ENCODE measurements around the gene ITPRIP.

The ITPRIP gene, protein sequence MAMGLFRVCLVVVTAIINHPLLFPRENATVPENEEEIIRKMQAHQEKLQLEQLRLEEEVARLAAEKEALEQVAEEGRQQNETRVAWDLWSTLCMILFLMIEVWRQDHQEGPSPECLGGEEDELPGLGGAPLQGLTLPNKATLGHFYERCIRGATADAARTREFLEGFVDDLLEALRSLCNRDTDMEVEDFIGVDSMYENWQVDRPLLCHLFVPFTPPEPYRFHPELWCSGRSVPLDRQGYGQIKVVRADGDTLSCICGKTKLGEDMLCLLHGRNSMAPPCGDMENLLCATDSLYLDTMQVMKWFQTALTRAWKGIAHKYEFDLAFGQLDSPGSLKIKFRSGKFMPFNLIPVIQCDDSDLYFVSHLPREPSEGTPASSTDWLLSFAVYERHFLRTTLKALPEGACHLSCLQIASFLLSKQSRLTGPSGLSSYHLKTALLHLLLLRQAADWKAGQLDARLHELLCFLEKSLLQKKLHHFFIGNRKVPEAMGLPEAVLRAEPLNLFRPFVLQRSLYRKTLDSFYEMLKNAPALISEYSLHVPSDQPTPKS

DNA sequence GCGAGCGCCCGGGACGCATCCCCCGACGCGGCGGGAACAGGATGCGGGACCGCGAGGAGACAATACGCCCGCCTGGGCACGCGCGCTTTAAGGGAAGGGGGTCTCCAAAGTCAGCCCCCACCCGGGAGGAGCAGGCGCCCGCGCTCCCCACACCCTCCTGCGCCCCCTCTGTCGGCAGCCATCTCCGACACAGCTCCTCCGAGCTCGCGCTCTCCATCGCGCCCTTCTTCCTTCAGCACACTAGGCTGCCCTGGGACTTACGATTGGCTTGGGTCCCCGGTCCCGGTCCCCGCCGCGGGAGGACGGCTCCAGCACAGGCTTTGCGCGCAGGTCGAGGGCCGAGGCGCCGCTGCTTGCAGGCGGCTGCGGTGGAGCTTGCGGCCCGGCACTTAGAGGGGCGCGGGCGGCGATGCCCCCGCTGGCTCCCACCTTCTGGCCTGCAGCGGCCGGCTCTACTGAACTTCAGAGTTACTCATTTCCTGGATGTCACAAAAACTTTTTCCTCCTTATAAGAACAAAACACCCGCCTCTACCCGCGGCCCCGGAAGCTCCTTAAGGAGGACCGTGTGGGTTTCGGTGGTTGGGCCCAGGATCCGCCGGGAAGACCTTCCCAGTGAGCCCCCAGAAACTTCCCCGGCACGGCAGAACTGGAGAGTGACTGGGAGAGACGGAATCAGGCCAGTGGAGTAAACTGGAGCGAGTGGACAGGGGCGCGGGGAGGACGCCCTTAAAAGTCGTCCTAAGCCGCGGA is at the start of gene ITPRIP:
ITPRIP (minus strand) TSS at position 481 of the 751 bp plus-strand sequence. CDS start 22,414 bp downstream, outside the sequence.
- no peak for DNase-seq

DNA sequence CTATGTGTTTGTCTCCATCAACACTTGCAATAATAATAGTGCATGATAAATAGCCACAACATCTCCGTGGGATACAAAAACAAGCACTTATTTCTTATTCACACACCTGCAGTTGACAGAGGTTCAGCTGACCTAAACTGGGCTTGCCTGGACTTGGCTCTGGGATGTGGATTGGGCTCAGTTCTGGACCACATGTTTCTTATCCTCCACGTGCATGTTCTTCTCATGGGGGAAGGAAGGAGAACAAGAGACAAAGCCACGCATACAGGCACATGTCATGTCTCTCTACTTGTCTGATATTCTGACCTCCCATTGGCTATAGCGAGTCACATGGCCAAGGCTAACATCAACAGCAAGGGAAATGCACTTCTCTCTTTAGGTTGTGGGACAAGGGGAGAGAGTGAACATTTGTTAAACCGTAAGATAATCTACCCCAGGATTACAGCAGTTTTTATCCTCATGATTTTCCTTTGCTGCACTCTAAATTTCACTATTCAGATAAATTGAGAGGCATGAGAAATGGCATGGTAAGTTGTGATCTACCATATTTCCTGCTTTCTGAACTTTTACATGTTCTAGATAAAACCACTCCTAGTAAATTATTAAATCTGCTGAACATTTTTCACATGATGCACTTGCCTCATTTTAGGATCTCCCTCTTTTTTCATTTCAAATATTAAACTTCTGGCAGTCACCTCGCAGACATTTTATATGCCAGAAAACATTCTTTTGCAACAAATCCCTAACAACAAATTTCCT is 49.0 kb upstream of the ITPRIP start:
- DNase-seq: no peak

DNA sequence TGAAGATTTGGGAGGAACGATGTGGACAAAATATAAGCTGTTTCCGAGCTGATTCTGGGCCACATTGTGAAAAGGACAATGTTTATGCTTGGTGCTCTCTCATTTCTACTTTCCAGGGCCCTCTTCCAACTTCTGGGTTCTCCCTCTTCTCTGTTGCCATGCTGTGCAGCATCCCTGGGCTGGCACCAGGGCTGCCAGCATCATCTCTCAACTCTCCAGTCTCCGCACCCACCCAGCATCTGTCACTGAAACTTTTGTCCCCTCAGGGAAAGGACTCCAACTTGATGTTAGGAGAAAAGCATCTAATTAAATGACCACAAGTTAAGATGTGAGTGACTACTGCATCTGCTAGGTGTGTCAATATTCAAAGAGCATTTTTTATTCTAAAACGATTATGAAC is 42.1 kb upstream of the ITPRIP start:
- no peak for DNase-seq

DNA sequence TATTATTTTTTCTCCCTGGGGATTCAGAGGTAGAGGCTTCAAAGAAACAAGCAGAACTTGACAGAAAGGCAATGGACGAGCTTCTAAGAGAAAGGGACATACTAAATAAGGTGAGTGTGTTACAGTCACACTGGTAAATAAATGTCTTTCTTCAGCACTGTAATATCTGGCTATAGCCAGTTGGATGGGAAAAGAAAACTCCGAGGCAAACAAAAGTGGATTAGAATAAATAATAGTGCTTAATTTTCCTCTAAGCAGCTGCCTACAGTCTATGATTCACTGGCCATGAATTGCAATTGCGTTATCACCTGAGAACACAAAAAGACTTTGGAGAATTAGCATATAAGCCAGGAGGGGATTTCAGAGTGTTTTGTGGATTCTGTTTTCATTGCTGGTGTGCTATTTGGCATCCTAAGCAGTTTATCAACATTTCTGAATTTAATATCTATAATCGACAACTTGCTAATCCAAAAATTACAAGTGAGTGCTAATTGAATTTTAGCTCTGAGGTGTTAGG is 38.6 kb upstream of the ITPRIP start:
- no peak for DNase-seq

DNA sequence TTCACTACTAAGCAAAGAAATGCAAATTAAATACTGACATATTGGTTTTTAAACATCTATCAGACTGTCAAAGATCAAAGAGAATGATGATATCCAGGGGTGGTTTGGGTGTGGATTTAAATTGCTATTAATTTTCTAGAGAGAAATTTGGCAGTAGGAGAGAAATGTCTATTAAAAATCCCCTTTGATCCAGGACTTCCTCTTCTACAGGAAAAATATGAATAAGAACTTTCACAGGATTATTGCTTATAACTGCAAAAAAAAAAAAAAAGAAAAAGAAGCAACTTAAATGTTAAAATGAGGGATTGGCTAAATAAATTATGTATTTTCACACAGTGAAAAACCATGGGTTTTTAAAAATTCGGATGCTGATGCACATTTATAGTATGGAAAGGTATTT is 36.3 kb upstream of the ITPRIP start:
- no peak for DNase-seq

GRCh38 chr10:104371753-104372152 is 33.5 kb upstream of the ITPRIP start:
- no peak for DNase-seq

GRCh38 chr10:104368381-104368780 is 30.1 kb upstream of the ITPRIP start:
- no peak for DNase-seq

GRCh38 chr10:104367904-104368303 is 29.6 kb upstream of the ITPRIP start:
- no peak for DNase-seq

DNA sequence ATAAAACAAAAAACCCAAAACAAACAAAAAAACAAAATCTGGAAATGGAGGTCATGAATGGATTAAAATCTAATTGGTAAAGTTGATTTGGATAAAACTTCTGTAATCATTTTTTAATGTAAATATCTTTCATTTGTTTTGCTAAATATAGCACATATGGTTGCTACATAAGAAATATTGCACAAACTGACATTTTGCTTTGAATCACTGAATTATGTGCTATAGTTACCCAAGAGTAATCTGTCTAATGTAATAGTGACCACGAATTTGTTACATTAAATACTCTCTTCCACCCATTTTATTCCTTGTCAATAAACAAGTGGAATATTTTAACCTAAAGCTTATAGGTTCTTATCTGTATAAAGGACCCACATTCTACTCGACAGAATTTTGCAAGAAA is 21.5 kb upstream of the ITPRIP start:
- DNase-seq: no peak

- DNase-seq: peak; percentile 2
Observed at GRCh38 chr10:104353325-104354048, 15.2 kb upstream of the ITPRIP start, which contains the start of gene CFAP58. CFAP58 (plus strand) TSS chr10:104353833; CDS start chr10:104353898, 65 bp downstream.

DNA sequence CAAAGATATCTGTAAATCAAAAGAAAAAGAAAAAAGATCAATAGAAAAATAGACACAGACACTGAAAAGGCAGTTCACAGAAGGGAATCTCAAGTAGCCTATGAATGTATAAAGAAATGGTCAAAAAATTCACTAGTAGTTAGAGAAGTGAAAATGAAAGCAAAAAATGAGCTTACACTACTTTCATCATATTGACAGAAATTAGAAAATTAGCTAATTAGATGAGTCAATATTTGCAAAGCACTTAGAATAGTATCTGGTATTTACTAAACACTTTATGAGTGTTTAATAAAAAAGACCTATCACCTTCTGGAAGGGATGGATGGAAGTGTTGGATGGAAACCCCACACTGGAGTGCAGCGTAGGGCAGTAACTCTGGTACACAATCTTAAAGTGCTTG is 13.7 kb upstream of the ITPRIP start:
- no peak for DNase-seq

DNA sequence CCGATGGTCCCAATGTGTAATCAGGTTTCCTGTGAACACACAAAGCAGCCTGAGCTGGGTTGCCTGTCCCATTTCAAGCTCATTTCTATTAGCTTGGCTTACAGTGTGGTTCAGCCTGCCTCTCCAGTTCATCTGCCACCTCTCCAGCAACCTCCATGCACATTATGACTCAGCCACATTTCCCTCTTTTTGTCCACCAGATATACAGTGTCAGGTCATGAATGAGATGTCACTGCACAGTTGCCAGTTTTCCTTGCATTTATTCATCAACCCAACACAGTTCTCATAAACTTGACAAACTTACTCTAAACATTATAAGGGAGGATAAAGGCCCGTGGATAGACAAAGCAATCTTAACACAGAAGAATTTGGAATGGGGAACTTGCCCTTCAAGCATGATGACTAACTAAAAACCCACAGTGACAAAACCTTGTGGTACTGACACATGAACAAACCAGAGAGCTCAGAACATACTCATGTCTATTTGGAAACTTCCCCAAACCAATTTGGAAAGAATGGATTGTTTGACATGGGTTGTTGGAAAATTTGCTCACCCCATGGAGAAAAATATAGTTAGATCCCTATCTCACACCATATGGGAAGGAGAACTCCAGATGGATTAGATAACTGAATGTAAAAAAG is 12.9 kb upstream of the ITPRIP start:
- DNase-seq: no peak

GRCh38 chr10:104350127-104350635 is 11.9 kb upstream of the ITPRIP start:
- DNase-seq: no peak

DNA sequence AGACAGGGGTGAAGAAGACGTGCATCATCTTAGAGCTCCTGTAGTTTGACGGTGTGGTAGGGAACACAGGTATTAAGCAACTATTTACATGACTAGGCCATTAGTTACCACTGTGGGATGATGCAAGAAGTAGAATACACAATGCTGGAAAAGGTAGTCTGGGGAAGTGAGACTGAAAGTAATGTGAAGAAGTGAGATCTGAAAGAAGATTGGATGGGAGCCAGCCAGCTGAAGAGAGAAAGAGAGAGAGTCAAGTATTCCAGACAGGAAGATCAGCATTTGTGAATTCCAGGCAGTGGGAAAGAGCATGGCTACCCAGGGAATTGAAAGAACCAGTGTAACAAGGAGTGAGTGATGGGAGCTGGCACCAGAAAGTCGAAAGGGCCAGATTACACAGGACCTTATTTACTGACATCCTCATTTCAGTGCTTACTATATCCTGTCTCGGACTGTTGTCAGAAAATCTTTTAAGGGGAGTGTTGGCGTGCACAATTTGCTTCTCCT is 11.4 kb upstream of the ITPRIP start:
- no peak for DNase-seq

DNA sequence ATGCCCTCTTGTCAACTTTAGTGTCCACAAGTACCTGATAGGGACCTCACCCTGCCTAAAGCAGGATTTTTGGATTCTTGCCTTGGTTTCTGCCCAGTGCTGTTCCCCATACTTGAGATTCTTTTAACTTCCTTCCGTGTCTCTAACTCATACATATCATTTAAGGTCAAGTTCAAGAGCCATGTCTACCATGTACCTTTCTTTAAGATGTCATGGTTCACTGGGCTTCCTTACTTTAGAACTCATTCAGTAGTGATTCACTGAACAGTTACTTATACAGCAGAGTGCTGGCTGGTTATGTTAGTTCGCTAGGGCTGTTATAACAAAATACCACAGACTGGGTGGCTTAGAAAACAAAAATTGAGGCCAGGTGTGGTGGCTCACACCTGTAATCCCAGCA is 10.3 kb upstream of the ITPRIP start:
- DNase-seq: no peak

DNA sequence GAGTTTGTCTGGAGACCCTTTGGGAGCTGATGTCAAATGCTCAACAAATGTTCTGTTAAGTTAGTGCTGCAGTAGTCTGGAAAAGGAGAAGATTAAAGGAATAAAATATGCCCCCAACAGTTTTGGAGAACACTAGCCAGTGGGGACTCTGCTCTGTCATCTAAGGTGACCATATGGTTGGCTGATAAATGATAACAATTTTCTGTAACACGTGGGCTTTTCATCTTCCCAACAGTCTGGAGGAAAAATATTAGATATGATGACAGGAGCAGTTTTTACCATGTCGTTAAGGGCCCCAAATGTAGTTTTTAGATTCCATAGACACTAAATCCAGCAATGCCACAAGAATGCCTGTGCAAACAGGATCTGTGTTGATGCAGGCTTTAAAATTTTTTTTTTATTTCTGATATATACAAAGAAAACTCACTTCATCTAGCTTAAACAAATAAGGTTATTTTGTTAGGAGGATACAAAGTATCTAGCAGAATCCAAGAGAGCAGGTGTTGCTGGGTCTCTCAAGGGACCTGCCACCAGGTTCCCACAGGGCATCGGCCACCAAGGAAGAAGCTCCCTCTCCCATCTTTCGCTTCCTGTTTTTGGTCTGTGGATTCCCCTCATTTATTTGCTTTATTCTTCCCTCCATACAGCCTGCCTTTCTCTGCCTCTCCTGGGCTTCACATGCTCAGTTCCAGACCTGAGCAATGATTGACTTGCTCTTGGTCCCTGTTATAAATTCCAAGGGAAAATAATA is 9.2 kb upstream of the ITPRIP start:
- no peak for DNase-seq

- no peak for DNase-seq
Observed at GRCh38 chr10:104345941-104346340, 7.7 kb upstream of the ITPRIP start.

GRCh38 chr10:104345515-104345914 is 7.2 kb upstream of the ITPRIP start:
- DNase-seq: no peak

- no peak for DNase-seq
Observed at GRCh38 chr10:104344219-104344618, 6.0 kb upstream of the ITPRIP start.

GRCh38 chr10:104342941-104343411 is 4.7 kb upstream of the ITPRIP start:
- DNase-seq: peak; percentile 0
